ENCODE measurements around the gene TEX35. TPM values are rescaled to one million over a fixed set of nuclear protein-coding genes. Genes with fewer than 3 reads are reported as not detected.

Gene TEX35
- total RNA-seq, 2 experiments from 2014 or later, result not detected

DNA sequence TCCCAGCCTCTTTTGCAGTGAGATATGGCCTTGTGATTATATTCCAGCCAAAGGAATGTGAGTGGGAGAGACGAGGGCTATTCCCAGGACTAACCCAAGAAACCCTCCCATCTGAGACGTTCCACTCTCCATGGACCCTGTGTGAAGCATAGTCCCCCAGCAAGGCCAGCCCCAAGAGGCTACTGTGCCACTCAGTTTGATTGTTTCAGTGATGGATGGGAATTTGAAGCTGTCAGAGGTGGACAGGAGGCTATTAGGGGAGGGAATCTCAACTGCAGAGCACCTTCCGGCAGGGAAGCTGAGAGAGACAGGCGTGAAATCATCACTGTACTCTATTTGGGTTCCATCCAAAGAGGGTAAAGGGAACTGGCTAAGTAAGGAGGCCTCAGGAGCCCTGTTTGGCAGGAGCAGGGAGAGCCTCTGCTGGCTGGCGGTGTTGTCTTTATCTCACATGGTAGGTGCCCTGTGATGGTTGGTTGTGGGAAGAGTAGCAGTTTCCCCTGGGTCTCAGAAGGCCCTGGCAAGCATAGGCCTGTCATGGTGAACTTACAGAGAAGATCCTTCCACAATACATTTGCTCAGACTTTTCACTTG lies 3.4 kb upstream of the TEX35 start:
- intact Hi-C loops (cut with micrococcal nuclease; ENCODE audit: unreplicated experiment), result no loop called here
- Histone ChIP-seq H3K4me1 (ENCODE audit: insufficient read depth, low read length, poor library complexity, severe bottlenecking) (no peaks in the 10 kb centered on the region), H3K79me2 (ENCODE audit: insufficient read depth, low read depth, low read length) (no peaks in the 10 kb centered on the region), H3K9me3 (ENCODE audit: low read length) (no peaks in the 10 kb centered on the region), H3K4me2 (ENCODE audit: low read length) (no peak overlapping the region), H2AFZ (ENCODE audit: low read length) (no peak overlapping the region), H3K4me3 (ENCODE audit: low read depth, low read length, poor library complexity, severe bottlenecking) (no peak overlapping the region), H3K36me3 (ENCODE audit: insufficient read depth, low read length) (no peaks in the 10 kb centered on the region), H3K27ac (ENCODE audit: low read depth, low read length, poor library complexity, severe bottlenecking) (no peak overlapping the region), H3K9me2 (ENCODE audit: insufficient read depth, low read length) (no peaks in the 10 kb centered on the region), H4K20me1 (ENCODE audit: insufficient read depth, low read length) (no peaks in the 10 kb centered on the region)
- DNase-seq (ENCODE audit: low spot score), result no peak
- no TSS peak for BruUV-seq (replicated peaks)
- TF ChIP-seq EZH2phosphoT487 (IDR thresholded peaks at IDR 0.05; ENCODE audit: borderline replicate concordance, low read depth, low read length), result no peak
- TF ChIP-seq, protein P1, sequence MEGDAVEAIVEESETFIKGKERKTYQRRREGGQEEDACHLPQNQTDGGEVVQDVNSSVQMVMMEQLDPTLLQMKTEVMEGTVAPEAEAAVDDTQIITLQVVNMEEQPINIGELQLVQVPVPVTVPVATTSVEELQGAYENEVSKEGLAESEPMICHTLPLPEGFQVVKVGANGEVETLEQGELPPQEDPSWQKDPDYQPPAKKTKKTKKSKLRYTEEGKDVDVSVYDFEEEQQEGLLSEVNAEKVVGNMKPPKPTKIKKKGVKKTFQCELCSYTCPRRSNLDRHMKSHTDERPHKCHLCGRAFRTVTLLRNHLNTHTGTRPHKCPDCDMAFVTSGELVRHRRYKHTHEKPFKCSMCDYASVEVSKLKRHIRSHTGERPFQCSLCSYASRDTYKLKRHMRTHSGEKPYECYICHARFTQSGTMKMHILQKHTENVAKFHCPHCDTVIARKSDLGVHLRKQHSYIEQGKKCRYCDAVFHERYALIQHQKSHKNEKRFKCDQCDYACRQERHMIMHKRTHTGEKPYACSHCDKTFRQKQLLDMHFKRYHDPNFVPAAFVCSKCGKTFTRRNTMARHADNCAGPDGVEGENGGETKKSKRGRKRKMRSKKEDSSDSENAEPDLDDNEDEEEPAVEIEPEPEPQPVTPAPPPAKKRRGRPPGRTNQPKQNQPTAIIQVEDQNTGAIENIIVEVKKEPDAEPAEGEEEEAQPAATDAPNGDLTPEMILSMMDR (conservative IDR thresholded peaks at IDR 0.05; ENCODE audit: low read length), result no peak
- POLR2A ChIA-PET, result interaction anchor here (0.7 kb wide), 1 partner anchor 1119 kb away, joined by 3 read pairs; no protein-coding TSS in a partner anchor
- CTCF ChIA-PET (ENCODE audit: unreplicated experiment), result interaction anchor here (0.5 kb wide), 1 partner anchor 8 kb away, joined by 3 read pairs; no protein-coding TSS in a partner anchor

DNA sequence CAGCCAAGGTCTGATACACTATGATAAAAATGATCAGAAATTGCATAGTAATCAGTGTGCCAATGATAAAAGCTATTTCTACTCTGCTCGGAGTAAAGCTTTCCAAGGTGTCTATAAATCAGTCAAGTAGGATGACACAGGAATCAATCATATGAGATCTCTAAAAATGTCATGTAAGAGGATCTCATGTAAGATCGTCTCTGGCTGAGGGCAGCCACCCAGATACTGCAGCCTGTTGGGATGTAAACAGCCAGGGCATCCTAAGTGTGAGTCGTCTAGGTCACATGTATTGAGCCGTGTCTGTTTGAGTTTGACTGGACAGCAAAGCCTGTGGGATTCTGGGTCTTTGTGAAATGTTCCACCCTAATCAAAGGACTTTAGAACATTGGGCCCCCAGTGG lies 2.8 kb upstream of the TEX35 start:
- POLR2A ChIA-PET, result interaction anchor here (0.7 kb wide), 1 partner anchor 1118 kb away, joined by 3 read pairs; no protein-coding TSS in a partner anchor

More for the DNA sequence above, 2.8 kb upstream of the TEX35 start:
- H3K79me2 ChIP-seq (ENCODE audit: insufficient read depth, low read depth, low read length), result no peaks in the 10 kb centered on the region
- H4K20me1 ChIP-seq (ENCODE audit: insufficient read depth, low read length), result no peaks in the 10 kb centered on the region
- no peak for DNase-seq (ENCODE audit: low spot score)
- H3K4me2 ChIP-seq (ENCODE audit: low read length), result no peak overlapping the region
- no peaks in the 10 kb centered on the region for H3K4me1 ChIP-seq (ENCODE audit: insufficient read depth, low read length, poor library complexity, severe bottlenecking)
- no peaks in the 10 kb centered on the region for H3K9me2 ChIP-seq (ENCODE audit: insufficient read depth, low read length)
- no peak overlapping the region for H2AFZ ChIP-seq (ENCODE audit: low read length)
- no TSS peak for BruUV-seq (replicated peaks)
- no peaks in the 10 kb centered on the region for H3K36me3 ChIP-seq (ENCODE audit: insufficient read depth, low read length)
- no peaks in the 10 kb centered on the region for H3K9me3 ChIP-seq (ENCODE audit: low read length)
- CTCF ChIA-PET (ENCODE audit: unreplicated experiment), result interaction anchor here (0.5 kb wide), 2 partner anchors 9 to 432 kb away, joined by 3 read pairs; no protein-coding TSS in a partner anchor
- intact Hi-C loops (cut with micrococcal nuclease; ENCODE audit: unreplicated experiment), result no loop called here
- no peak overlapping the region for H3K27ac ChIP-seq (ENCODE audit: low read depth, low read length, poor library complexity, severe bottlenecking)
- TF ChIP-seq, protein P1 (conservative IDR thresholded peaks at IDR 0.05; ENCODE audit: low read length), result no peak
- no peak for TF ChIP-seq EZH2phosphoT487 (IDR thresholded peaks at IDR 0.05; ENCODE audit: borderline replicate concordance, low read depth, low read length)
- H3K4me3 ChIP-seq (ENCODE audit: low read depth, low read length, poor library complexity, severe bottlenecking), result no peak overlapping the region
